ENCODE data around the gene PNKD.
"Not testable (repeated sequence)": the region's sequence is repeated elsewhere in the genome, so short reads cannot be mapped to it uniquely, and the experiment has no call there.

Gene PNKD

GRCh38 chr2:218291318-218292047 lies 21.2 kb downstream of the PNKD start:
- peak; percentile 33 for DNase-seq (ENCODE audit: low spot score)

GRCh38 chr2:218292048-218293014 lies 22.0 kb downstream of the PNKD start, which contains the start of gene TMBIM1:
Gene TMBIM1 (minus strand): TSS chr2:218292503. CDS start chr2:218282141, 10,362 bp downstream.
- DNase-seq (ENCODE audit: low spot score) = peak; percentile 97

- DNase-seq (ENCODE audit: low spot score) = no peak
Observed at GRCh38 chr2:218293715-218294429, 23.6 kb downstream of the PNKD start.

DNA sequence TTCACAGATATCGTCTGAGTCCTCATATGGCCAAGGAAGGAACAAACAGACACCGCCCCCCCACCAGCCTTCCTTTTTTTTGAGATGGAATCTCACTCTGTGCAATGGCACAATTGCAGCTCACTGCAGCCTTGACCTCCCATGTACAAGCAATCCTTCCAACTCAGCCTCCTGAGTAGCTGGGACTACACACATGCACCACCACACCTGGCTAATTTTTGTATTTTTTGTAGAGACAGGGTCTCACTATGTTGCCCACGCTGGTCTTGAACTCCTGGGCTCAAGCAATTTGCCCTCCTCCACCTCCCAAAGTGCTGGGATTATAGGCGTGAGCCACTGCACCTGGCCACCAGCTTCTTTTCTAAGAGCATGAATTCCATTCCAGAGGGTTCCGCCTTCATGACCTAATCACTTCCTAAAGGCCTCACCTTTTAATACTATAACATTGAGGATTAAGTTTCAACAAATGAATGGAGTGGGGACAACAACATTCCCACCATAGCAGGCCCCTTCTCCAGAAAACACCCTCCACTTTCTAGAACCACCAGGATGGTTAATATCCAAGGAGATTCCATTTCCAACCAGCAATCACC lies 24.2 kb downstream of the PNKD start:
- DNase-seq (ENCODE audit: low spot score) = no peak

GRCh38 chr2:218295029-218295428 lies 24.7 kb downstream of the PNKD start:
- no peak for DNase-seq (ENCODE audit: low spot score)

DNA sequence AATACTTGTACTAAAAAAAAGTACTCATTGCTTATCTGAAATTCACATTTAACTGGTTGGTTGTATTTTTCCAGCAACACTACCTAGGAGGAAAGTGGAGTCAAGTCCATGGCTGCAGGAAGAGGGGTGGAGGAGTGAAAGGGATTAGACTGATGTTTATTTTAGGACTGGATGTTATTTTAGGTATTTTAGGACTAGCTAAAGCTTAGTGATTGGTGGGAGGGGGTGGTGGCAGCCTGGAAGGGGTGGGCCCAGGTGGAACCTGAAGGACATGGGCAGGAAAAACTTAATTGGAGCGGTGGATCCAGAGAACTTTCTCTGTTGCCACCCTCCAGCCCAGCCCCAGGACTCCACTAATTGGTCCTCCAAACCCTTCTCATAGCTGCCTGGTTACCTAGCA lies 25.9 kb downstream of the PNKD start:
- DNase-seq (ENCODE audit: low spot score) = no peak

- DNase-seq (ENCODE audit: low spot score) = no peak
Observed at GRCh38 chr2:218296847-218297246, 26.5 kb downstream of the PNKD start.

DNA sequence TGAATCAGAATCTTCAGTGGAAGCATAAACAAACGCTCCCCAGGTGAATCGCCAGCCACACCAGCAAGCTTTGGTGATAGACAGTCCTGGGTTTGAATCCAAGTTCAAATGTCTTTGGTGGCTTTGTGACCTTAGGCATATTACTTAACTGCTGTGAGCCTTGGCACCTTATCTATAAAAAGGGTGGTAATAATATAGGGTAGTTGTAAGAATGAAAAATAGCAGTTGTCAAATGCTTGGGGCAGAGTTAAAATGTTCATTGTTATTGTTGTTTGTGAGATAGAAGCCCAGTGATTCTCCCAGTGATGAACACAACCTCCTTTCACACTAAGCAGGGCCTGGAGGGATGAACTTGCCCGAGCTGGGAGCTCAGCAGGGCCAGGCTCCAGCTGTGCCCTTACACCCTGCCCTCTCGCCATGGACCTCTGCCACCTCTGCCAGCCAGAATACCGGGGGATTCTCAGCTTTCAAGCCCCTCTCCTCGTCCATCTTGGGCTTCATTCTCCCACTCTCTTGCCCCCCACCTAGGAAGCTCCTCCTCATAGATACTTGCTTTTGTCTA lies 28.1 kb downstream of the PNKD start:
- DNase-seq (ENCODE audit: low spot score) = no peak

DNA sequence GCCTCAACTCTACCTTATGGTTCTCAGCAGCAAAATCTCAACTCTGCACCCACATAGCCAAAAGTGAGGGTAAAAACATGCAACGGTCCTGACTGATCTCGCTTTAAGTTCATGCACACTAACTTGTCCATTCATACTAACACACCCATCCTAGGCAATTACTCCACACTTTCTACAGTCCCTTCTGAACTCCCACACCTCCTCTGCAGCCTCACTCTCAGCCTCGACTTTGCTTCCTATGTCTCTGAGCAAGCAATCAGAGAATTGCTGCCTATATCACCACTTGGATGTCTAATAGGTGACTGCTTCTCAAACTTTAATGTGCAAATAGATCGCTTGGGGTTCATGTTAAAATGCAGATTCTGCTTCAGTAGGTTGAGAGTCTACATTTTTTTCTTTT lies 29.8 kb downstream of the PNKD start:
- no peak for DNase-seq (ENCODE audit: low spot score)

DNA sequence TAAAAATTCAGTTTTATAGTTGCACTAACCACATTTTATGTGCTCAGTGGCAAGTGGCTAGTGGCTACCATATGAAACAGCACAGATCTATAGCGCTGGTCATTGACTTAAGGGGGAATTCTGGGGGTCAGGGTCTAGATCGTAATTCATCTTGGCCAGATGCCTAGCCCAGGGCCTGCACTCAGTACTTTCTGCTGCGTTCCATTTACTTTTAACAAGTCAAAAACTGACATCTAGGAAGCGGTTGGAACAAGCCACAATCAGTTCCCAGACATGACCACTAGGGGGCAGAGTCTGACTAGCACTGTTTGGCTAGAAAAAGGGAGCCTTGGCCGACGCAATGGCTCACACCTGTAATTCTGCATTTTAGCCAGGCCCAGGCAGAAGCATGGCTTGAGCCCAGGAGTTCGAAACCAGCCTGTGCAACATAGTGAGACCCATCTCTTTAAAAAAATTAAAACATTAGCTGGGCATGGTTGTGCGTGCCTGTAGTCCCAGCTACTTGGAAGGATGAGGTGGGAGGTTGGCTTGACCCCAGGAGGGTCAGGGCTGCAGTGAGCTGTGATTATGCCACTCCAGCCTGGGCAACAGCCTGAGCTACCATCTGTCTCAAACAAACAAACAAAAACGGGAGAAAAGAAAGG lies 31.0 kb downstream of the PNKD start:
- DNase-seq (ENCODE audit: low spot score) = peak; percentile 68

DNA sequence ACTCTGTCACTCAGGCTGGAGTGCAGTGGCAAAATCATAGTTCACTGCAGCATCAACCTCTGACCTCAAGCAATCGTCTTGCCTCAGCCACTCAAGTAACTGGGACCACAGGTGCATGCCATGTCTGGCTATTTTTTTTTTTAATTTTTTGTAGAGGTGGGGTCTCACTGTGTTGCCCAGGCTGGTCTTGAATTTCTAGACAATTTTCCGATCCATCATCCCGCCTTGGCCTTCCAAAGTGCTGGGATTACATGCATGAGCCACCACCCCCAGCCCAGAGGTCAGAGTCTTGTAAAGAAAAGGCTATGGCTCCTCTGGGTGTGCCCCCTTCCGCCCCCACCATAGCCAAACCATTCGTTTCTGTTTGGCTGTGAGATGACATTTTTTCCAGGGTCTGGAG lies 35.1 kb downstream of the PNKD start:
- no peak for DNase-seq (ENCODE audit: low spot score)

DNA sequence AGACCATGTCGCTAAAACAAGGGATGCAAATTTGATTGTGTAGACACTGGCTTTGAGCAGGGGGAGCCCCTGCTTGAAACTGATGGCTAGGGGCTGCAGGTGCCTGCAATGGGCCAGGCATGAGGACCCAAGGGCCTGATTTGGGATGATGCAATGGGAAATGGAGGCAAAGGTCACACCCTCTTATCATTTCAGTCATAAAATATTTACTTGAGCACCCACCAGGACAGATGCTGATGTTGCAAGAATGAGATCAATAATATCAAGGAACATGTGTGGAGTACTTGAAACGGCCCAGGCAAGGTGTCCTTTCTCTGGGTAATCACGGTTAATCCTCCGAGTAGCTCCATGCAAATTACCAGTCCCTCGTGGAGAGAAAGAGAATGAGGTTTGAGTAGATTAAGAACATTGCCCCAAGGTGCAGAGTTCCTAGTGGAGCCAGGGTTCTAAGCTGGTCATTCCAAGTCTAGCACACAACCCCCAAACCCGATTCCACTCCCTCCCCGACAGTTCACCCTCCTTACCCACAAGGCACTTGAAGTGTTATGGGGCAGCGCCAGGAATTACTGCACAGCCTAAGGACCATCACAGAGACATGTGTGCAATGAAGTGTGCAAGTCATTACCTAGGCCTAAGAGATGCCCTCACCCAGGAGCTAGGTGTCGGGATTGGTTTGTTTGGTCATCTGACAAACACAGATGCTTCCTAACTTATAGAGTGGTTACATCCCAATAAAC lies 36.0 kb downstream of the PNKD start:
- DNase-seq (ENCODE audit: low spot score) = no peak

GRCh38 chr2:218307415-218308090 lies 37.2 kb downstream of the PNKD start:
- DNase-seq (ENCODE audit: low spot score) = no peak

GRCh38 chr2:218310853-218311540 lies 40.7 kb downstream of the PNKD start:
- no peak for DNase-seq (ENCODE audit: low spot score)

DNA sequence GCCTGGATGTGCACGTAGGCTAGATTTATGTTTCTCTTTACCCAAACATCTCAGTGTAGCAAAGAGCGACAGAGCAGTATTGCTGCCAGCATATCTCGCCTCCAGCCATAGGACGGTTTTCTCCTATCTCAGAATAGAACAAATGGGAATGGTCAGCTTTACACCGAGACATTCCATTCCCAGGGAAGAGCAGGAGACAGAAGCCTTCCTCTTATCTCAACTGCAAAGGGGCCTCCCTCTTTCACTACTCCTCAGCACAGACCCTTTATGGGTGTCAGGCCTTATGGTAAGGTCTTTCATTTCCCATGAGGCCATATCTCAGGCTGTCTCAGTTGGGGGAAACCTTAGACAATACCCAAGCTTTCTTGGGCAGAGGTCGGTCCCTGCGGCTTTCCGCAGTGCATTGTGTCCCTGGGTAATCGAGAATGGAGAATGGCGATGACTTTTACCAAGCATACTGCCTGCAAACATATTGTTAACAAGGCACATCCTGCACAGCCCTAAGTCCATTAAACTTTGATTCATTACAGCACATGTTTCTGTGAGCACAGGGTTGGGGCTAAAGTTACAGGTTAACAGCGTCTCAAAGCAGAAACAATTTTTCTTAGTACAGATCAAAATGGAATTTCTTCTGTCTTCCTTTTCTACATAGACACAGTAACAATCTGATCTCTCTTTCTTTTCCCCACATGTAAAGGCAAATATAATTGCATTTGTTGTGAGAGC lies 41.4 kb downstream of the PNKD start:
- DNase-seq (ENCODE audit: low spot score) = not testable (repeated sequence)

GRCh38 chr2:218312267-218312756 lies 42.0 kb downstream of the PNKD start:
- DNase-seq (ENCODE audit: low spot score) = no peak

- DNase-seq (ENCODE audit: low spot score) = no peak
Observed at GRCh38 chr2:218313356-218313755, 43.0 kb downstream of the PNKD start.

GRCh38 chr2:218314764-218315163 lies 44.4 kb downstream of the PNKD start:
- DNase-seq (ENCODE audit: low spot score) = not testable (repeated sequence)
